DOHH2 (cell line): ENCODE data around the gene PPP2R3A.
"Not testable (repeated sequence)": the region's sequence is repeated elsewhere in the genome, so short reads cannot be mapped to it uniquely, and the experiment has no call there.

ENCODE experiments used
- H3F3A ChIP-seq: fragments of 200-600 bp; sonication (generic), shearing (Covaris generic); 2 replicates; pipeline ENCODE4 v1.6.0; 2016; ENCODE audit warnings: antibody characterized with exemption, mild to moderate bottlenecking; ENCODE audit not compliant: control insufficient read depth, insufficient read depth
- H3K27ac ChIP-seq: fragments of 200-600 bp; sonication (generic); 2 replicates; pipeline ENCODE4 v1.5.1; 2014; ENCODE audit warnings: low read depth, mild to moderate bottlenecking, low read length, moderate library complexity
- H3K27me3 ChIP-seq: fragments of 200-600 bp; sonication (generic); 2 replicates; pipeline ENCODE4 v1.6.1; 2014; ENCODE audit warnings: mild to moderate bottlenecking, low read length, mixed read lengths; ENCODE audit not compliant: control insufficient read depth
- H3K36me3 ChIP-seq: fragments of 200-600 bp; sonication (generic); 2 replicates; pipeline ENCODE4 v1.6.1; 2014; ENCODE audit warnings: mild to moderate bottlenecking, low read length, moderate library complexity, mixed read lengths; ENCODE audit not compliant: control insufficient read depth
- H3K4me1 ChIP-seq: fragments of 200-600 bp; sonication (generic); 2 replicates; pipeline ENCODE4 v1.6.1; 2014; ENCODE audit warnings: mild to moderate bottlenecking, low read length, mixed read lengths; ENCODE audit not compliant: control insufficient read depth
- H3K4me2 ChIP-seq: fragments of 200-600 bp; sonication (generic); 2 replicates; pipeline ENCODE4 v1.6.0; 2014; ENCODE audit warnings: mild to moderate bottlenecking, low read length, moderate library complexity
- H3K4me3 ChIP-seq: fragments of 200-600 bp; sonication (generic); 2 replicates; pipeline ENCODE4 v1.5.1; 2014; ENCODE audit warnings: mild to moderate bottlenecking, low read length, mixed read lengths
- H3K79me2 ChIP-seq: fragments of 200-600 bp; sonication (generic); 2 replicates; pipeline ENCODE4 v1.6.1; 2014; ENCODE audit warnings: mild to moderate bottlenecking, low read length, mixed read lengths; ENCODE audit not compliant: control insufficient read depth
- H3K9me2 ChIP-seq: fragments of 200-600 bp; sonication (generic); replicated peaks from 2 replicates; pipeline ENCODE4 v1.6.1; 2014; ENCODE audit warnings: mild to moderate bottlenecking, low read length, mixed read lengths; ENCODE audit not compliant: control insufficient read depth
- H3K9me3 ChIP-seq: fragments of 200-600 bp; sonication (generic); 2 replicates; pipeline ENCODE4 v1.6.1; 2014; ENCODE audit warnings: antibody characterized with exemption, low read length, mixed read lengths; ENCODE audit not compliant: control insufficient read depth, insufficient read depth
- H4K20me1 ChIP-seq: fragments of 200-600 bp; sonication (generic); 2 replicates; pipeline ENCODE4 v1.6.0; 2014; ENCODE audit warnings: low read depth, mild to moderate bottlenecking, antibody characterized with exemption, low read length, moderate library complexity; ENCODE audit not compliant: control insufficient read depth, insufficient read depth
- EZH2phosphoT487 ChIP-seq: fragments of 200-600 bp; sonication (generic); IDR thresholded peaks from 2 replicates; pipeline ENCODE4 v1.6.1; 2017; ENCODE audit warnings: borderline replicate concordance, mild to moderate bottlenecking, antibody characterized with exemption, low read length, moderate library complexity, mixed read lengths
- TF ChIP-seq, protein P1 (sequence below): fragments of 200-600 bp; sonication (generic); IDR thresholded peaks from one replicate; pipeline ENCODE4 v1.5.1; 2014; ENCODE audit warnings: antibody characterized with exemption, mild to moderate bottlenecking, low read depth, low read length; ENCODE audit not compliant: poor library complexity, severe bottlenecking

The PPP2R3A gene

DNA sequence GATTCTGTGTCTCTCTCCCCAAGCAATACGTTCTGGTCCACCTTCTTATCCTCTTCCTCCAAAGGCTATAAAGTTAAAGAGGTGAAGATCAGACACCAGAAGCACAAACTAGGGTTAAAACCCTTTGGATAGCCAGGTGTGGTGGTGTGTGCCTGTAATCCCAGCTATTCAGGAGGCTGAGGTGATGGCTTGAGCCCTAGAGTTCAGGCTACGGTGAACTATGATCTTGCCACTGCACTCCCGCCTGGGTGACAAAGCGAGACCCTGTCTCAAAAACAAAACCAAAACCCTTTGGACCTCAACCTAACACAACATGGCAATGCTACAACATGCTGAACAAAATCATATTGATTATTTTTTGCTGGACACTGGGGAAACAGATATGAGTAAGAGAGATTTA is 187.4 kb downstream of the PPP2R3A start:
- H4K20me1 ChIP-seq: peaks cover 60% of the 10 kb centered on the region
- no peak overlapping the region for H3K27ac ChIP-seq
- H3K9me2 ChIP-seq: no peaks in the 10 kb centered on the region
- no peaks in the 10 kb centered on the region for H3K27me3 ChIP-seq
- peaks cover 98% of the 10 kb centered on the region for H3K79me2 ChIP-seq
- H3K36me3 ChIP-seq: peaks cover 50% of the 10 kb centered on the region
- no peak overlapping the region for H3K4me2 ChIP-seq
- H3K4me3 ChIP-seq: no peak overlapping the region
- H3F3A ChIP-seq: peaks cover 3% of the 10 kb centered on the region; the same call in 1 of the 2 replicates
- H3K4me1 ChIP-seq: no peaks in the 10 kb centered on the region
- TF ChIP-seq, protein P1, sequence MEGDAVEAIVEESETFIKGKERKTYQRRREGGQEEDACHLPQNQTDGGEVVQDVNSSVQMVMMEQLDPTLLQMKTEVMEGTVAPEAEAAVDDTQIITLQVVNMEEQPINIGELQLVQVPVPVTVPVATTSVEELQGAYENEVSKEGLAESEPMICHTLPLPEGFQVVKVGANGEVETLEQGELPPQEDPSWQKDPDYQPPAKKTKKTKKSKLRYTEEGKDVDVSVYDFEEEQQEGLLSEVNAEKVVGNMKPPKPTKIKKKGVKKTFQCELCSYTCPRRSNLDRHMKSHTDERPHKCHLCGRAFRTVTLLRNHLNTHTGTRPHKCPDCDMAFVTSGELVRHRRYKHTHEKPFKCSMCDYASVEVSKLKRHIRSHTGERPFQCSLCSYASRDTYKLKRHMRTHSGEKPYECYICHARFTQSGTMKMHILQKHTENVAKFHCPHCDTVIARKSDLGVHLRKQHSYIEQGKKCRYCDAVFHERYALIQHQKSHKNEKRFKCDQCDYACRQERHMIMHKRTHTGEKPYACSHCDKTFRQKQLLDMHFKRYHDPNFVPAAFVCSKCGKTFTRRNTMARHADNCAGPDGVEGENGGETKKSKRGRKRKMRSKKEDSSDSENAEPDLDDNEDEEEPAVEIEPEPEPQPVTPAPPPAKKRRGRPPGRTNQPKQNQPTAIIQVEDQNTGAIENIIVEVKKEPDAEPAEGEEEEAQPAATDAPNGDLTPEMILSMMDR: no peak
- no peak for TF ChIP-seq EZH2phosphoT487
- H3K9me3 ChIP-seq: no peaks in the 10 kb centered on the region

DNA sequence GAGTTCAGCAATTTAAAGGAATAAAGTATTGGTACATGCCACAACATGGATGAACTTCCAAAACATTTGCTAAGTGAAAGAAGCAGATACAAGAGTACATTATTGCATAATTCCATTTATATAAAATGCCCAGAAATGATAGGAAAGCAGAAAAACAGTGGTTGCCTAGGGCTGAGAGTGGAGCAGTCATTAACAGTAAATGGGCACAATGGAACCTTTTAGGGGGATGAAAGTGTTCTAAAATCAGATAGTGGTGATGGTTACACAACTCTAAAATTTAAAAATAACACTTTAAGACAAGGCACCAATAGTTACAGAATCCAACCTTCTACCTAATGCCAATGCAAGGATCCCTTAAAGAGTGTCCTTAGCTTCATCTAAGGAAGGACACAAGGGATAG is 196.0 kb downstream of the PPP2R3A start:
- Histone ChIP-seq H4K20me1 (peaks cover 30% of the 10 kb centered on the region), H3K27me3 (no peaks in the 10 kb centered on the region)

DNA sequence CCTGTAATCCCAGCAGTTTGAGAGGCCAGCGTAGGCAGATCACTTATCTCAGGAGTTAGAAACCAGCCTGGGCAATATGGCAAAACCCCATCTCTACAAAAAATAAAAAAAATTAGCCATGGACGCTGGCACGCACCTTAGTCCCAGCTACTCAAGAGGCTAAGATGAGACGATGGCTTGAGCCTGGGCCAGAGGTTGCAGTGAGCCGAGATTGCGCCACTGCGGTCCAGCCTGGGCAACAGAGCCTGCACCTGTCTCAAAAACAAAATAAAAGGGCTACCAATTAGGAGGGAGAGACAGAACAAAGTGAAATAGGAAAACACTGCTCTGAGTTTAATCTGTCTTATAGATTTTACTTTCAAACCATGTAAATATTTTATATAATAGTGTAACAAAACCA is 196.8 kb downstream of the PPP2R3A start:
- Histone ChIP-seq H3K9me3 (no peaks in the 10 kb centered on the region), H3K79me2 (peaks cover 99% of the 10 kb centered on the region), H3K27ac (no peak overlapping the region), H3K9me2 (no peaks in the 10 kb centered on the region), H3K27me3 (no peaks in the 10 kb centered on the region), H3K36me3 (no peaks in the 10 kb centered on the region; the same call in 1 of the 2 replicates), H3K4me3 (no peak overlapping the region), H3F3A (no peaks in the 10 kb centered on the region), H4K20me1 (peaks cover 33% of the 10 kb centered on the region), H3K4me2 (no peak overlapping the region), H3K4me1 (peaks cover 22% of the 10 kb centered on the region)
- TF ChIP-seq, protein P1: no peak
- TF ChIP-seq EZH2phosphoT487: no peak

More for the DNA sequence above, 196.0 kb downstream of the PPP2R3A start:
- Histone ChIP-seq H3K4me3 (no peak overlapping the region), H3K4me2 (no peak overlapping the region), H3K9me2 (no peaks in the 10 kb centered on the region), H3K4me1 (peaks cover 17% of the 10 kb centered on the region), H3K27ac (no peak overlapping the region), H3K36me3 (no peaks in the 10 kb centered on the region; the same call in 1 of the 2 replicates), H3F3A (no peaks in the 10 kb centered on the region), H3K9me3 (no peaks in the 10 kb centered on the region), H3K79me2 (peaks cover 99% of the 10 kb centered on the region)
- TF ChIP-seq EZH2phosphoT487: no peak
- TF ChIP-seq, protein P1: no peak

DNA sequence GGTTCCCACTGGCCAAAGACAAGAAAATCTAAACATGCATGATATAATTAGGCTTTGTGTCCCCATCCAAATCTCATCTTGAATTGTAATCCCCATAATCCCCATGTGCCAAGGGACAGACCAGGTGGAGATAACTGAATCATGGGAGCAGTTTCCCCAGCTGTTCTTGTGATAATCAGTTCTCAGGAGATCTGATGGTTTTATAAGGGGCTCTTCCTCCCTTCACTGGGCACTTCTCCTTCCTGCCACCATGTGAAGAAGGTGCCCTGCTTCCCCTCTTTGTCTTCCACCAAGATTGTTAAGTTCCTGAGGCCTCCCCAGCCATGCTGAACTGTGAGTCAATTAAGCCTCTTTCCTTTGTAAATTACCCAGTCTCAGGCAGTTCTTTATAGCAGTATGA is 198.1 kb downstream of the PPP2R3A start:
- not testable (repeated sequence) for H3K27ac ChIP-seq, H3K9me3 ChIP-seq, H3F3A ChIP-seq, H3K36me3 ChIP-seq, H3K4me3 ChIP-seq, H3K27me3 ChIP-seq, H3K4me2 ChIP-seq, H3K9me2 ChIP-seq
- Histone ChIP-seq H3K79me2 (peaks cover 99% of the 10 kb centered on the region), H4K20me1 (peaks cover 30% of the 10 kb centered on the region), H3K4me1 (peaks cover 25% of the 10 kb centered on the region)
